ENCODE results near the gene RNLS.
A peak's percentile ranks its signal among the peaks of the same experiment; 100 is the strongest.
"Not testable (repeated sequence)": the region's sequence is repeated elsewhere in the genome, so short reads cannot be mapped to it uniquely, and the experiment has no call there.

The RNLS gene

DNA sequence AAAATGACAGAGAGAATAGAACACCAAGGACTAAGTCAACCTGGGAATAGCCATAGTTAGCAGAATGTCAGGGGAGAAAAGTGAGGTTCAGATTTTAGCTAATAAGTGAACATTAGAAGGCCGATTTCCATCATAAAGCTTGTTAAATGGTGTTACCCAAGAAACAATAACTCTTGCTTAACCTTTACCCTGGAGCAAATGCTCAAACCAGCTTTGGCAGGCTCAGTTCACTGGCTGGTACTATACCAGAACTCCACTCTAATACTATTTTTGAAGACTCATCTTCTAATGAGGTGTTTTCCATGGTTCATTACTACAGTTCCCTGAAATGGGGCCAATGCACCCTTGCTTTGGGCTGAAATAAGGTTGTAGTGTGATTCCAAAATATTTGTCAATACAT, 61.3 kb downstream of the RNLS start:
- DNase-seq, result no peak

DNA sequence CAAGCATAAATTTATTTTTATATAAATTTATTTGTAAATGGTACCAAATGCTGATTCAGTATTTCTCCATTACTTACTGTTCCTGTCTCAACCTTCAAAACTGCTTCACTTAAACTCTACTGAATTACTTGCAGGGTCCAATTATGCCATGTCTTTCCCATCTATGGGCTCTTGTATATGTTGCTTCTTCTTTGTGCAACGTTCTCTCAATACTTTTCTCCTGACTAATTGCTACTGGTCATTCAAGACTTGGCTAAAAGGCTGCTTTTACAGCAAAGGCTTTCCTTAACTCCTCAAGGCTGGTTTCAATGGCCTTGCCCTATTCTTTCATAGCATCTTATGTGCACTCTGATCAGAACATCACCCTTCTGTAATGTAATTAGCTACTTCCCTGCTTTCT, 67.9 kb downstream of the RNLS start:
- no peak for DNase-seq

GRCh38 chr10:88512599-88512998, 70.5 kb downstream of the RNLS start:
- no peak for DNase-seq

GRCh38 chr10:88508796-88509195, 74.3 kb downstream of the RNLS start:
- no peak for DNase-seq

GRCh38 chr10:88507826-88508453, 75.2 kb downstream of the RNLS start:
- no peak for DNase-seq

DNA sequence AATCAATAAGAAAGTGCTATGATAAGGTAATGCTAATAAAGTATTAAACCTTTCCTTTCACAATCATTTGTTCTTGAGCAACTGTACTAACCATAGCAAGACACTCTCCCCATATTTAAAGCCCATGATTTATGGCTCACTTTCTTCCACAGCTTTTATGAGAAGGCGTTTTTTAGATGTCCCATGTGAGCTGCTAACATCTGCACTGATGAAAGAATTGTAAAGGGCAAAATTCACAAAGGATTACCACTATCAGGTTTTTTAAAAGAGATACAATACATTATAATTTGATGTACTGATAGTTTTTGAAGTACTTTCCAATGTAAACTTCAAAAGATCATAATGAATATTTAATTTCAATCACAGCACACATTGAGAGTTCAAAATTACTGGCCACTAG, 75.7 kb downstream of the RNLS start:
- DNase-seq, result no peak

DNA sequence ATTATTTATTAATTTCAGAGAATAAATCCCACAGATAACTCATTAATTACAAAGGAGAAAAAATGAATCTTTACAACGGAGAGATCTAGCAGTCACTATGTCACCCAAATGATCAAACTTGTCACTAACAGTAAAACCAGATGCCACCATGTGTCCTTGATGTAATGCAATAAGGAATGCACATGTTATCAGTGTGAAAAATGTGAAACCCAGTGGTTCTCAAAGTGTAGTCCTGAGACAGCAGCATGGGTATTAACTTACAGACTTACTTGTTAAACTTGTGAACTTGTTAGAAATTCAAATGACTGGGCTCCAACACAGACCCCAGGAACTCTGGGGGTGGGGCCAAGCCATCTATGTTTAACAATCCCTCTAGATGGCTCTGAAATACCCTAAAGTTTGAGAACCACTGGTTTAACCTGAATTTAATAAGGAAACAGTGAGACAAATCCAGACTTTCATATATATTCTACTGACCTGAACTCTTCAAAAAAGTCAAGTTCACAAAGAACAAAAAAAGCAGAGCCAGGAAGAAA, 77.4 kb downstream of the RNLS start:
- no peak for DNase-seq

- DNase-seq, result no peak
These were observed 77.9 kb downstream of the RNLS start for GRCh38 chr10:88505265-88505664.

DNA sequence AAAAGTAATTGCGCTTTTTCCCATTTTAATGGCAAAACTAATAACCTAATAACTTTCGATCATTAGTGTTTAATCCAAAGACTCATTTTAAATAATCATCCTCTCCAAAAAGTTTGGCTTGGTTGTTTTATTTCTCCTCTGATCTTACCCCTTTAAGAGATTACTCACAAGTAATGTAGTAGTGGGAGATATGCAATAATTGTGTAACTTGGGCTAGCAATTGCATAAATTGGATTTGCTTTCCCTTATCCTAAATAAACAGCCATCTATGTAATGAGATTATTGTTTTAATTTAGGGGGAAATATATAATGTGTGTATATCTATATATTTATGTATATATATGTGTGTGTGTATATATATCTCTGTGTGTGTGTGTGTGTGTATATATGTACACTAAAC, 82.5 kb downstream of the RNLS start:
- no peak for DNase-seq

- DNase-seq, result no peak
These were observed 83.3 kb downstream of the RNLS start for GRCh38 chr10:88499569-88500470.

- no peak for DNase-seq
These were observed 85.2 kb downstream of the RNLS start for GRCh38 chr10:88497913-88498312.

DNA sequence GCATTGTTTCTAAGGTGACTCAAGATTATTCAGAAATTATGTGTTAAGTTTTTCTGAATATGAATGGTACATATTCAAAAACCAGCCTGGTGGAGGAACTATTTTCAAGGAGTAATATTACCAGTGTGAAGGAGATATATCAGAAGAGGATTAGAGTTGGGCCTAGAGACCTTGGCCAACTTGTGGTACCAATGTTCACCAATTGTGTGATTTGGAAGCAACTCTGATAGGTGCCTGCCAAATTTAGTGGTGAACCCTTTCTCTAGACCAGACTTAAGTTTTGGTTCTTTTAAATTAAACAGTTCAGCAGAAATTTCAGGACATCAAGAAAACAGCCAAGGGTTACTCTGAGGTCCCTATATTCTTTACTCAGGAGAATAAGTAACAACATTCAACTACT, 88.6 kb downstream of the RNLS start:
- no peak for DNase-seq

GRCh38 chr10:88493691-88494483, 89.2 kb downstream of the RNLS start:
- peak in 1 of 3 donors; percentile 19 for DNase-seq

DNA sequence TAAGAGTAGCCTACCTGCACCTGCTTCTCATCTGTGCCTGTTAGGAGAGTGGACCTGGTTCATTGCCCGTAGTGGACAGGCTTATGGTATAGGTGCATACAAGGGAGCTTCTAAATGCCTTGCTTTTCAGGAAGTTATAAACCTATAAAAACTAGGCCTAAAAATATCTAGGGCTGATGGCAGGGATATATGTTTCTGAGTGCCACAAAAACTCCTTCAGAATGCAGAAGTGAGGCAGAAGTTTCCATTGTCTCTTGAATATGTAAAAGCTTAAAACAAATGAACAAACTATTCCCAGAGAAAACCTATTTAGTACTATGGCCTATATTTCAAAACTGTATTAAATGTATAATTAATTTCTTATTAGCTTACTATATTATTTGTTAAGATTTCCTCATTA, 91.8 kb downstream of the RNLS start:
- no peak for DNase-seq

DNA sequence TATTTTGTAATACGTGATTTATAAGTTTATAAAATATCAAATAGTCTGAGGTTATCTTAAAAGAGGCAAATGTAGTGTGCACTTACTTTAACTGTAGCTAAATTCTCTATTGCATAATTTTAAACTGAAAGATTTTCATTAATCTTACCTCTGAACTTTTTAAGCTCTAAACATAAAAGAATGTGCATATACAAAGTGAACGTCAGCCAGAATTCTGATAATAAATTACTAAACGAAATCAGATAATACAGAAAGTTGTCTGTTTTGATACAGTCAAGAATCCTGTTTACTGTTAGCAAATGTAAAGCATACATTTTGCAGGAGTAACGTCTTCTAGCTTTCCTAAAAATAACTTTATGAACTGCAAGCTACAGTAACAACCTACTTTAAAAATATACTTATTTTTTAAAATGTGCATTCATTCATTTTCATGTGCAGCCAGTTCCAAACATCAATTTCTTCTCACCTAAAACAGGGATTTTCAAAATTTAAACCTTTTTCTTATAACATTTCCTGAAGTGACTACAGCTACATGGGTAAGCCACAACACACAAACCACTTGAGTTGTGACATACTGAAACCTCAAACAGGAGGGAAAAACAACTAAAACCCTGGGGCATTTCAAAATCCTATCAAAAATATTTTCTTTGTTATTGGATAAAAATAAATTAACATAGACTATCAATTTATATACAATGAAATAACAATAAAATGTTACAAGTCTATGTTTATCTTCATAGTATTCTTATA, 92.7 kb downstream of the RNLS start:
- DNase-seq, result no peak

DNA sequence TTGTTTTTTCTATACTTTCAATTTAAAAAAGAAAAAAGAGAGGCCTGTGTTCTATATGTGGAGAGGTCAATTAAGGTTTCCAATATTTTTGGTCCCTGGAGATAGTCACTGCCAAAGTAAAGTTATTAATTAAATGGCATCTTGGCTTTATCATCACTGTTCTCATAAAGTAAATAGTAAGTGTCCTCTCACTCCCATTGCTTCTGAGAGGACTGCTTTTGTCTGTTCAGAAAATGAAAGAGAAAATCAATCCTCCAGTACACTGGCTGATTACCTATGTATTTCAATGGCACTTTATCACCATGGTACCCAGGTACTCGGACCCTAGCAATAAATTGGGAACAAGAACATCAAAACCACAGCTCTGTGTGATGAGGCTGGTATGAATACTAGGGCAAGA, 94.0 kb downstream of the RNLS start:
- DNase-seq, result no peak

DNA sequence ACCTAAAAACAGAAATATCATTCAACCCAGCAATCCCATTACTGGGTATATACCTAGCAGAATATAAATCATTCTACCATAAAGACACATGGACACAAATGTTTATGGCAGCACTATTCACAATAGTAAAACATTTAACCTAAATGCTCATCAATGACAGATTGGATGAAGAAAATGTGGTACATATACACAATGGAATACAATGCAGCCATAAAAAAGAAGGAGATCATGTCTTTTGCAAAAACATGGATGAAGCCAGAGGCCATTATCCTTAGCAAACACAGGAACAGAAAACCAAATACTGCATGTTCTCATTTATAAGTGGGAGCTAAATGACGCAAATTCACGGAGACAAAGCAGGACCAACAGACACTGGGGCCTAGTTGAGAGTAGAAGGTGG, 96.3 kb downstream of the RNLS start:
- not testable (repeated sequence) for DNase-seq

DNA sequence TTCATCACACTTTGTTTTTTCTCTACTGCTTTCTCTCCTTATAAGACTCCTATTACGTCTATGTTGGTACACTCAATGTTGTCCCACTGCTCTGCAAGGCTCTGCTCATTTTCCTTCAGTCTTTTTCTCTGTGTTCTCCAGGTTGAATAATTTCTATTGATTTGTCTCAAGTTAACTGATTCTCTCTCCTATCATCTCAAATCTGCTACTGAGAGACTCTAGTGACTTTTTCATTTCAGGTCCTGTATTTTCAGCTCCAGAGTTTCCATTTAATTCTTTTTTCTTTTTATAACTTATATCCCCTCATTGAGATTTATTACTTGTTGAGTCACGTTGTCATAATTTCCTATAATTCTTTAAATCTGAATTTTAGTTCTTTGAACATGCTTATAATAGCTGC, 100.9 kb downstream of the RNLS start:
- no peak for DNase-seq

- no peak for DNase-seq
These were observed 104.9 kb downstream of the RNLS start for GRCh38 chr10:88478256-88478655.

DNA sequence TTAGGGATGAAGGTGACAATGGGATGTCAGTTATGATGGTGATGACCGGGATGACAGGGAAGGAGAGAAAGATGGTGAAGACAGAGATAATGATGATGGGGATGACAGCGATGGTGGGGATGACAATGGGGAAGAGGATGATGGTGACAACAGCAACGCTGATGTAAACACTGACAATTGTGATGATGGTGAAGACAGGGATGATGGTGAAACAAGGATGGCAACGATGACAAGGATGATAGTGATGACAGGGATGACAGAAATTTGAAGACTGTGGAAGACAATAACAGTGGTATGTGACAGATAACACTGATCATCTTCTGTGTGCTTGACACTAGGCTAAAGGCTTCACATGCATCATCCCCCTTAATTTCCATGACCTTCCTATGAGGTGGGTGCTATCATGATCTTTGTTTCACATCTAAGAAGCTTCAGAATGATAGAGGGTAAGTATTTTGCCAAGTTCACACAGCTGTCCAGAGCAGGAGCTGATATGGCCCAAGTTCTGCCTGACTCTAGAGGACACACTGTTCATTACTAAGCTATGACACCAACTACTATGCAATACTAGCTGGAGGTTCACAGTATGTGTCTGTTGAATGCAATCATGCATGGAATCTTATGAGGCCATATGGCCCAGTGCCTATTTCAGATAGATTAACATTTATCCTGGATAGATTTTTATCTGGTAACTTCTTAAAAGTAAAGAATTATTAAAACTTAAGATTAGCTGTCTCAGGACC, 105.6 kb downstream of the RNLS start:
- no peak for DNase-seq

DNA sequence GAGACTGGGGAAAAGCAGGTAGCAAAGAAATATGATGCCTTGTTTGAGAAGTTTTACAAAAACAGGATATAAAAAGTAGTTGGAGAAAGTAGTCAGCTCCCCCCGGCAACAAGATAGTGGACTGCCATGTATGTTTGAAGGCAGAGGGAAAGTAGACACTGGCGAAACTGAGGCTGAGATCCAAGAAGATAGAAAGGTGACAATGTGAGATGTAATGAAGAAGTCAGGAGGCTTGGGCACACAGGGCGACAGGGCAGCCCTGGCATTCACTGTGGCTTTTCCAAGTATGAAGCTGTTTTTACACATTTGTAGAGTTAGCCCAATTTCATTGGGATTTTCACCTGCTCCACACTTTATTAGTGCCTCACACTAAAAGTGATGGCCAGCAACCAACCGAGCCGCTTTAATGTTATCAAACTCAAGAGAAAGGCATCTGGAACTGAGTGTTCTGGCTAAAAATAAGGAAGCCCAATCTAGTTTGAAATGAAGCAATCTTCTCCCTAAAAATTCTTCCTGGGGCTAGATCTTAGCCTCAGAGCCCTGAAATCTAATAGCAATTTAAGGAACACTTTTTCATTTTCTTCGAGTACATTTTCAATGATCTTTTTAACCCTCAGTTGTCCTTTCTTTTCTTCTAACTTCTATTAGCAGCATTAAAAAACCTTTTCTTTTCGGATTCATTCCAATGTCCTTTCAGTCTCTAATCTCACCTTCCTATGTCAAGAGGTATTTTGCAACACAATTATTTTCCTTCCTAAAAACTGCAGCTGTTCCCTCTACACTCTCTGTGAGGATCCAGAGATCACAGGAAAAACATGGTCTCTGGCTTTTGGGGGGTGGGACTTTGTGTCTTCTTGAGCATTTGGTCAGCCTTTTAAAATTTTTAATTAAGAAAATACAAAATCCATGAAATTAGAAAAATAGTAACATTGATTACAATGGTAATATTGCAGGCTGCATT, 108.0 kb downstream of the RNLS start:
- DNase-seq, result no peak
